HEK293 (cell line): Measurements from ENCODE around the gene MACC1.

Experiments used
- CTCF ChIA-PET: fragments of 350-600 bp; formaldehyde crosslinking; extraction: SDS; loops from one replicate; lab custom pipeline; 2021; ENCODE audit warnings: antibody characterized with exemption; lab: Yijun Ruan, JAX
- POLR2A ChIA-PET: fragments of 300-600 bp; formaldehyde crosslinking; extraction: SDS; loops from one replicate; lab custom pipeline; 2020; ENCODE audit warnings: antibody characterized with exemption, inconsistent platforms; lab: Yijun Ruan, JAX
- H3K27ac ChIP-seq: fragments of 200-500 bp; sonication (Bioruptor generic); 2 replicates; pipeline ENCODE4 v1.5.1; 2014; ENCODE audit warnings: low read depth, low read length, control low read depth, inconsistent platforms; ENCODE audit errors: extremely low read depth
- H3K36me3 ChIP-seq, 2 experiments: fragments of 200-500 bp in 1 of 2; sonication (Bioruptor generic) in 1 of 2; 1 replicate in 1 of 2; 2 replicates in 1 of 2; pipeline ENCODE4 v1.5.1; 2014 to 2017; ENCODE audit warnings: inconsistent platforms in 2 of 2, low read length in 2 of 2; ENCODE audit not compliant: control insufficient read depth in 2 of 2, insufficient read depth in 1 of 2
- H3K4me1 ChIP-seq: fragments of 200-500 bp; sonication (Bioruptor generic); 2 replicates; pipeline ENCODE4 v1.5.1; 2014; ENCODE audit warnings: mild to moderate bottlenecking, low read length, inconsistent platforms; ENCODE audit not compliant: control insufficient read depth, insufficient read depth
- H3K4me3 ChIP-seq: 2 replicates; pipeline ENCODE4 v1.5.1; 2011; ENCODE audit warnings: low read depth, mild to moderate bottlenecking, control low read depth, low read length, moderate library complexity
- H3K9me3 ChIP-seq: fragments of 200-500 bp; sonication (Bioruptor generic); 2 replicates; pipeline ENCODE4 v1.5.1; 2014; ENCODE audit warnings: low read depth, low read length, inconsistent platforms; ENCODE audit not compliant: control insufficient read depth, insufficient read depth
- HOXD13 ChIP-seq: sonication (generic); formaldehyde crosslinking; IDR thresholded peaks from 2 replicates; pipeline ENCODE4 v1.8.0; 2022; ENCODE audit warnings: missing genetic modification reagents, borderline replicate concordance
- ZFP3 ChIP-seq: fragments of 450-650 bp; formaldehyde crosslinking; IDR thresholded peaks from 2 replicates; pipeline ENCODE4 v1.5.1; 2016; ENCODE audit warnings: low read depth, missing biosample characterization, missing genetic modification characterization
- ZNF138 ChIP-seq: fragments of 450-650 bp; formaldehyde crosslinking; IDR thresholded peaks from 2 replicates; pipeline ENCODE4 v1.5.1; 2016; ENCODE audit warnings: missing biosample characterization, missing genetic modification characterization, borderline replicate concordance
- ZNF155 ChIP-seq: fragments of 450-650 bp; formaldehyde crosslinking; IDR thresholded peaks from 2 replicates; pipeline ENCODE4 v1.5.1; 2016; ENCODE audit warnings: missing biosample characterization, missing genetic modification characterization
- ZNF202 ChIP-seq: fragments of 450-650 bp; formaldehyde crosslinking; IDR thresholded peaks from 2 replicates; pipeline ENCODE4 v1.5.1; 2016; ENCODE audit warnings: missing biosample characterization, missing genetic modification characterization, borderline replicate concordance
- ZNF335 ChIP-seq: fragments of 450-650 bp; formaldehyde crosslinking; conservative IDR thresholded peaks from 2 replicates; pipeline ENCODE4 v1.5.1; 2016; ENCODE audit warnings: missing biosample characterization, missing genetic modification characterization
- ZNF747 ChIP-seq: fragments of 450-650 bp; formaldehyde crosslinking; IDR thresholded peaks from 2 replicates; pipeline ENCODE4 v1.5.1; 2016; ENCODE audit warnings: missing biosample characterization, missing genetic modification characterization
- ZNF791 ChIP-seq: fragments of 450-650 bp; formaldehyde crosslinking; IDR thresholded peaks from 2 replicates; pipeline ENCODE4 v1.5.1; 2016; ENCODE audit warnings: missing biosample characterization, missing genetic modification characterization
- TF ChIP-seq, protein P1 (sequence below): fragments of 450-650 bp; formaldehyde crosslinking; IDR thresholded peaks from 2 replicates; pipeline ENCODE4 v1.5.1; 2016; ENCODE audit warnings: missing biosample characterization, missing genetic modification characterization
- TF ChIP-seq, protein P2 (sequence below): fragments of 450-650 bp; formaldehyde crosslinking; IDR thresholded peaks from 2 replicates; pipeline ENCODE4 v1.5.1; 2016; ENCODE audit warnings: missing biosample characterization, missing genetic modification characterization
- TF ChIP-seq, protein P3 (sequence below): fragments of 450-650 bp; formaldehyde crosslinking; optimal IDR thresholded peaks from 2 replicates; pipeline ENCODE3; 2016; ENCODE audit warnings: missing biosample characterization, mild to moderate bottlenecking, missing genetic modification characterization
- TF ChIP-seq, protein P4 (sequence below): fragments of 450-650 bp; formaldehyde crosslinking; IDR thresholded peaks from 2 replicates; pipeline ENCODE4 v1.5.1; 2016; ENCODE audit warnings: missing biosample characterization, missing genetic modification characterization, borderline replicate concordance

MACC1 gene, protein sequence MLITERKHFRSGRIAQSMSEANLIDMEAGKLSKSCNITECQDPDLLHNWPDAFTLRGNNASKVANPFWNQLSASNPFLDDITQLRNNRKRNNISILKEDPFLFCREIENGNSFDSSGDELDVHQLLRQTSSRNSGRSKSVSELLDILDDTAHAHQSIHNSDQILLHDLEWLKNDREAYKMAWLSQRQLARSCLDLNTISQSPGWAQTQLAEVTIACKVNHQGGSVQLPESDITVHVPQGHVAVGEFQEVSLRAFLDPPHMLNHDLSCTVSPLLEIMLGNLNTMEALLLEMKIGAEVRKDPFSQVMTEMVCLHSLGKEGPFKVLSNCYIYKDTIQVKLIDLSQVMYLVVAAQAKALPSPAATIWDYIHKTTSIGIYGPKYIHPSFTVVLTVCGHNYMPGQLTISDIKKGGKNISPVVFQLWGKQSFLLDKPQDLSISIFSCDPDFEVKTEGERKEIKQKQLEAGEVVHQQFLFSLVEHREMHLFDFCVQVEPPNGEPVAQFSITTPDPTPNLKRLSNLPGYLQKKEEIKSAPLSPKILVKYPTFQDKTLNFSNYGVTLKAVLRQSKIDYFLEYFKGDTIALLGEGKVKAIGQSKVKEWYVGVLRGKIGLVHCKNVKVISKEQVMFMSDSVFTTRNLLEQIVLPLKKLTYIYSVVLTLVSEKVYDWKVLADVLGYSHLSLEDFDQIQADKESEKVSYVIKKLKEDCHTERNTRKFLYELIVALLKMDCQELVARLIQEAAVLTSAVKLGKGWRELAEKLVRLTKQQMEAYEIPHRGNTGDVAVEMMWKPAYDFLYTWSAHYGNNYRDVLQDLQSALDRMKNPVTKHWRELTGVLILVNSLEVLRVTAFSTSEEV

DNA sequence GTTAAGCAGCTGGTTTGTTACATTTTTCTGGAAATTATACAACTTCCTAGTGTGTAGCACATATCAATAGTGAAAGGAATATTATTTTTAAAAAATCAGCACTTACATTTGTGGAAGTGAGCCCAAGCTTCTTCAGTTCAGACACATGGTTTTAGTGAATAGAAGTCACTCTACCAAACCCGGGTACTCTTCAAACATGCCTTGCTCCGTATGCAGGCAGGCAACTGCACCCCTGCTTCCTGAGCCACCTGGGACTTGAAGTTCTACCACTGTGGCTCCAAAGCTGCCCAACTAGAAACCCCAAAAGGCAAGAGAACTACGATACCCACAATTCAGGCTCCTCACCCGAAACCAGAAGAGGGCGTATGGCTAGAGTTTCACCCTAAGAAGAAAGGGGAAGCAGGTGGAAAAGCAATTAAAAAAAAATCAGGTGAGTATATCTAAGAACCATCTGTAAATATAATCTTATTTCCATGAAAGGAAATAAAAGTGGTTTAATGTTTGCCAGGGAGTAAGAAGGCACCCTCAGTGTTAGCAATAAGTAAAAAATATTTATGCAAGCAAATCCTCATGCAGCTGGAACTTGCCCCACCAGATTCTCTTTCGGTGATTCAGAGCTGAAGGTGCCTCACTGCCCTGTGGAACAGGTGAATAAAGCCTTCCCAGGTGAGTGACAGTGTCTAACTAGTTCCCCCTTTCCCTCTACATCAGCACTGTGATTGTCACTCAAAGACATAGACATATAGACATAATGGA, at the start of gene MACC1:
TSS of gene MACC1 (minus strand) at position 192 of the 756 bp plus-strand sequence. CDS start 55,522 bp downstream, outside the sequence.
- ChIA-PET CTCF (no interaction called here), POLR2A (no interaction called here)
- Histone ChIP-seq H3K4me1 (no peaks in the 10 kb centered on the region), H3K9me3 (no peaks in the 10 kb centered on the region), H3K36me3 (no peaks in the 10 kb centered on the region), H3K27ac (no peak within 1 kb of the TSS), H3K4me3 (no peak within 1 kb of the TSS)
- TF ChIP-seq, protein P1, sequence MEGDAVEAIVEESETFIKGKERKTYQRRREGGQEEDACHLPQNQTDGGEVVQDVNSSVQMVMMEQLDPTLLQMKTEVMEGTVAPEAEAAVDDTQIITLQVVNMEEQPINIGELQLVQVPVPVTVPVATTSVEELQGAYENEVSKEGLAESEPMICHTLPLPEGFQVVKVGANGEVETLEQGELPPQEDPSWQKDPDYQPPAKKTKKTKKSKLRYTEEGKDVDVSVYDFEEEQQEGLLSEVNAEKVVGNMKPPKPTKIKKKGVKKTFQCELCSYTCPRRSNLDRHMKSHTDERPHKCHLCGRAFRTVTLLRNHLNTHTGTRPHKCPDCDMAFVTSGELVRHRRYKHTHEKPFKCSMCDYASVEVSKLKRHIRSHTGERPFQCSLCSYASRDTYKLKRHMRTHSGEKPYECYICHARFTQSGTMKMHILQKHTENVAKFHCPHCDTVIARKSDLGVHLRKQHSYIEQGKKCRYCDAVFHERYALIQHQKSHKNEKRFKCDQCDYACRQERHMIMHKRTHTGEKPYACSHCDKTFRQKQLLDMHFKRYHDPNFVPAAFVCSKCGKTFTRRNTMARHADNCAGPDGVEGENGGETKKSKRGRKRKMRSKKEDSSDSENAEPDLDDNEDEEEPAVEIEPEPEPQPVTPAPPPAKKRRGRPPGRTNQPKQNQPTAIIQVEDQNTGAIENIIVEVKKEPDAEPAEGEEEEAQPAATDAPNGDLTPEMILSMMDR (tag by site-specific recombination): no peak
- TF ChIP-seq ZNF335 (tag by site-specific recombination): peak; percentile 47; the same call in 1 of the 2 replicates

DNA sequence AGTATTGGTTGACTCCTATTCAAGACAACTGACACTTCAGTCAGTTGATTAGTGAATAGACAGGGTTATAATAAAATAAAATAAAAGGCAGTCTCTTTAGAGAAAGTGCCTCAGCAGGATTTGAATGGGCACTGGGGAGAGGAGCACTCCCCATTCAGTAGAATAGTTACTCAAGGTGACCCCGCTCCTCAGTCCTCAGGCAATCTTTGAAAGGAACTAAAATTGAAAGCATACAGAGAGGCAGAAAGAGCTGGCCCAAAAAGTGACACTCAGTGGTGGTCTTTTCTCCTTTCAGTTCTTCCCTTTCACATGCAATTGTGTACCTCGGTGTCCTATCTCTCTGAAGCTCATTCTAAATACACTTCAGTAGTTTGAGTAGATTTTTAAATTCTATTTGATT, 47.4 kb upstream of the MACC1 start:
- Histone ChIP-seq H3K27ac (no peak overlapping the region), H3K4me3 (no peak overlapping the region), H3K9me3 (no peaks in the 10 kb centered on the region)
- POLR2A ChIA-PET: no interaction called here
- TF ChIP-seq ZNF747 (no peak), ZNF138 (tag by site-specific recombination) (no peak), ZNF791 (no peak), HOXD13 (CRISPR knock-in tag) (no peak), ZFP3 (tag by site-specific recombination) (no peak), ZNF155 (no peak), ZNF202 (tag by site-specific recombination) (no peak)
- TF ChIP-seq, protein P2, sequence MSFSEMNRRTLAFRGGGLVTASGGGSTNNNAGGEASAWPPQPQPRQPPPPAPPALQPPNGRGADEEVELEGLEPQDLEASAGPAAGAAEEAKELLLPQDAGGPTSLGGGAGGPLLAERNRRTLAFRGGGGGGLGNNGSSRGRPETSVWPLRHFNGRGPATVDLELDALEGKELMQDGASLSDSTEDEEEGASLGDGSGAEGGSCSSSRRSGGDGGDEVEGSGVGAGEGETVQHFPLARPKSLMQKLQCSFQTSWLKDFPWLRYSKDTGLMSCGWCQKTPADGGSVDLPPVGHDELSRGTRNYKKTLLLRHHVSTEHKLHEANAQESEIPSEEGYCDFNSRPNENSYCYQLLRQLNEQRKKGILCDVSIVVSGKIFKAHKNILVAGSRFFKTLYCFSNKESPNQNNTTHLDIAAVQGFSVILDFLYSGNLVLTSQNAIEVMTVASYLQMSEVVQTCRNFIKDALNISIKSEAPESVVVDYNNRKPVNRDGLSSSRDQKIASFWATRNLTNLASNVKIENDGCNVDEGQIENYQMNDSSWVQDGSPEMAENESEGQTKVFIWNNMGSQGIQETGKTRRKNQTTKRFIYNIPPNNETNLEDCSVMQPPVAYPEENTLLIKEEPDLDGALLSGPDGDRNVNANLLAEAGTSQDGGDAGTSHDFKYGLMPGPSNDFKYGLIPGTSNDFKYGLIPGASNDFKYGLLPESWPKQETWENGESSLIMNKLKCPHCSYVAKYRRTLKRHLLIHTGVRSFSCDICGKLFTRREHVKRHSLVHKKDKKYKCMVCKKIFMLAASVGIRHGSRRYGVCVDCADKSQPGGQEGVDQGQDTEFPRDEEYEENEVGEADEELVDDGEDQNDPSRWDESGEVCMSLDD (tag by site-specific recombination): no peak
- TF ChIP-seq, protein P3, sequence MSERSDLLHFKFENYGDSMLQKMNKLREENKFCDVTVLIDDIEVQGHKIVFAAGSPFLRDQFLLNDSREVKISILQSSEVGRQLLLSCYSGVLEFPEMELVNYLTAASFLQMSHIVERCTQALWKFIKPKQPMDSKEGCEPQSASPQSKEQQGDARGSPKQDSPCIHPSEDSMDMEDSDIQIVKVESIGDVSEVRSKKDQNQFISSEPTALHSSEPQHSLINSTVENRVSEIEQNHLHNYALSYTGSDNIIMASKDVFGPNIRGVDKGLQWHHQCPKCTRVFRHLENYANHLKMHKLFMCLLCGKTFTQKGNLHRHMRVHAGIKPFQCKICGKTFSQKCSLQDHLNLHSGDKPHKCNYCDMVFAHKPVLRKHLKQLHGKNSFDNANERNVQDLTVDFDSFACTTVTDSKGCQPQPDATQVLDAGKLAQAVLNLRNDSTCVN (tag by site-specific recombination): no peak
- TF ChIP-seq, protein P4, sequence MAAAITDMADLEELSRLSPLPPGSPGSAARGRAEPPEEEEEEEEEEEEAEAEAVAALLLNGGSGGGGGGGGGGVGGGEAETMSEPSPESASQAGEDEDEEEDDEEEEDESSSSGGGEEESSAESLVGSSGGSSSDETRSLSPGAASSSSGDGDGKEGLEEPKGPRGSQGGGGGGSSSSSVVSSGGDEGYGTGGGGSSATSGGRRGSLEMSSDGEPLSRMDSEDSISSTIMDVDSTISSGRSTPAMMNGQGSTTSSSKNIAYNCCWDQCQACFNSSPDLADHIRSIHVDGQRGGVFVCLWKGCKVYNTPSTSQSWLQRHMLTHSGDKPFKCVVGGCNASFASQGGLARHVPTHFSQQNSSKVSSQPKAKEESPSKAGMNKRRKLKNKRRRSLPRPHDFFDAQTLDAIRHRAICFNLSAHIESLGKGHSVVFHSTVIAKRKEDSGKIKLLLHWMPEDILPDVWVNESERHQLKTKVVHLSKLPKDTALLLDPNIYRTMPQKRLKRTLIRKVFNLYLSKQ (tag by site-specific recombination): no peak
- TF ChIP-seq, all 188 proteins: peak for 0
- peaks cover 4% of the 10 kb centered on the region; the same call in 1 of the 2 replicates for H3K4me1 ChIP-seq
- CTCF ChIA-PET: interaction anchor here (0.6 kb wide), 1 partner anchor 510 kb away, joined by 3 read pairs; no protein-coding TSS in a partner anchor
- no peaks in the 10 kb centered on the region for H3K36me3 ChIP-seq
